CD4-positive, alpha-beta T cell treated with Interleukin-15 for 4 hours (primary cell): ENCODE results near the gene CRMP1.
"Not testable (repeated sequence)": the region's sequence is repeated elsewhere in the genome, so short reads cannot be mapped to it uniquely, and the experiment has no call there.

Experiments
- DNase-seq: peaks from one replicate; pipeline ENCODE4 v3.0.0-alpha.2; 2020; ENCODE audit warnings: low spot score

Gene CRMP1

DNA sequence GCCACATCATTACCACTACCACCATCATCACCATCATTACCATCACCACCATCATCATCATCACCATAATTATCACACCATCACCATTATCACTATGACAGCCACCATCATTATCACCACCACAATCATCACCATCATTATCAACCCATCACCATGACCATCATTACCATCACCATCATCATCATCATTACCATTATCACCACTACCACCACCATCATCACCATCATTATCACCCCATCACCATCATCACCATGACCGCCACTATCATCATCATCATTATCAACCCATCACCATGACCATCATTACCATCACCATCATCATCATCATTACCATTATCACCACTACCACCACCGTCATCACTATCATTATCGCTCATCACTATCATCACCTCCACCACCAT is 36.5 kb downstream of the CRMP1 start:
- not testable (repeated sequence) for DNase-seq

DNA sequence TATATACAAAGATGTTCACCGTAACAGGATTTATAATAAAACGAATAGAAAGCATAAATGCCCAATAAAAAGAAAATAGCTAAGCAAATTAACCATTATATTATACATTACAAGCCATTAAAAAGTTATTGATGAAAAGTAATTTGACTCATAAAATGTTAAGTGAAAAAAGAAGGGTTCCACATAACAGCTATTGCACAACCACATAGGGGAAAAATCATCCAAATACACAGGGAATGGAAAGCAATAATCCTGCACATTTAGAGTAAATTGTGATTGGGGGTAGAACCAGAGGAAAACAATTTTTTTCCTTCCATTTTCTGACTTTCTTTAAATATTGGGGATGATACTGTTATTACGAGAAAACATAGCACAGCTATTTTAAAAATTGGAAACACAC is 38.0 kb downstream of the CRMP1 start:
- no peak for DNase-seq

GRCh38 chr4:5852523-5853202 is 40.2 kb downstream of the CRMP1 start:
- DNase-seq, result no peak

DNA sequence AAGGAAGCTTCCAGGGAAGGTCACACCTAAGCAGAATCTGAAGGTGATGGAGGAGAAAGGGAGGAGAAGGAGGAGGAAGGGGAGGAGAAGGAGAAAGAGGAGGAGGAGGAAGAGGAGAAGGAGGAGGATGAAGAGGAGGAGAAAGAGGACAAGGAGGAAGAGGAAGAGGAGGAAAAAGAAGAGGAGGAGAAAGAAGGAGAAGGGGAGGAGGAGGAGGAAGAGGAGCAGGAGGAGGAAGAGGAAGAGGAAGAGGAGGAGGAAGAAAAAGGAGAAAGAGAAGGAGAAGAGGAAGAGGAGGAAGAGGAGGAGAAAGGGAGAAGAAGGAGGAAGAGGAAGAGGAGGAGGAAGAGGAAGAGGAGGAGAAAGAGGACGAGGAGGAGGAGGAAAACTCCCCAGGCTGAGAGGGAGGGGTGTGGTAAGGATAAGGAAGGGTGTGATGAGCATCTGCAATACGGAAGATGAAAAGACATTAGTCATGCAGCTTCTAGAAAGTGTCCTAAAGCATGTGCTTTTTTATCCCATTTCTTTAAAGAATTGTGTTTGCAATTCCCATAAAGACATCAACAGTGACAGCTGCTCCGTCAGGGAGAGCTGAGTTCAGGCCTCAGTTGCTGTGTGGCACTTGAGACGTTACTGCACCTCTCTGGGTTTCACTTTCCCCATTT is 41.1 kb downstream of the CRMP1 start:
- no peak for DNase-seq

DNA sequence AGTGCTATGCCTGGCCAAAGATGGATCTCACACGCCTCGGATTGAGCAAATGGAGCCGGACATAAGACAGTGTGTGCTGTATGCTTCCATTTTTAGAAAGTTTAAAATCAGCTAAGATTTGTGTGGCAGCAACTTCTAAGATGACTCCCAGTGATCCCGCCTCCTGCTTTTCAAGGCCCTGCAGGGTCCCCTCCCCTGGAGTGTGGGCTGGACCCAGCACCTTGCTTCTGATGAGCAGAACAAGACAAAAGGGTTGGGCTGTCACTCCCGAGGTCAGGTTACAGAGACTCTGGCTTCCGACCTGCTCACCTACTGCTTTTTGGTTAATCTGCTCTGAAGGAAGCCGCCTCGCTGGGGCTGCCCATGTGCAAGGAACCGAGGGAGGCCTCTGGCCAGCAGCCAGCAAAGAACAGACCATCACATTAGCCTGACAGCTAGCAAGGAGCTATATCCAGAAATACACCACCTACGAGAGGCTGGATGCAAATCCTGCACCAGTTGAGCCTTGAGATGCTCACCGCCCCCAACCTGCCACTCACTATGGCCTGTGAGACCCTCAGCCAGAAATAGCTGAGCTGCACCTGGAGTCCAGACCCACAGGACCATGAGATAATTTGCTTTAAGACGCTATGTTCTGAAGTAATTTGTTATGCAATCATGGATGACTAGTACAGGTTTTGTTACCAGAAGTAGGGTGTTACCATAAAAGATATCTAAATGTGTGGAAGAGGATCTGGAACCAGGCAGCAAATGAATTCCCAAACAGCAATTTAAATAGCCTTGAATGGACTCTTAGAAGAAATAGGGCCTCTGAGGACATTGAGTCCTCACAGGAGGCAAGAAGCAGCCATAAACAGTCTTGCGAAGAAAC is 47.6 kb downstream of the CRMP1 start:
- no peak for DNase-seq

GRCh38 chr4:5843573-5844530 is 49.0 kb downstream of the CRMP1 start:
- no peak for DNase-seq

GRCh38 chr4:5842456-5842855 is 50.4 kb downstream of the CRMP1 start:
- no peak for DNase-seq

DNA sequence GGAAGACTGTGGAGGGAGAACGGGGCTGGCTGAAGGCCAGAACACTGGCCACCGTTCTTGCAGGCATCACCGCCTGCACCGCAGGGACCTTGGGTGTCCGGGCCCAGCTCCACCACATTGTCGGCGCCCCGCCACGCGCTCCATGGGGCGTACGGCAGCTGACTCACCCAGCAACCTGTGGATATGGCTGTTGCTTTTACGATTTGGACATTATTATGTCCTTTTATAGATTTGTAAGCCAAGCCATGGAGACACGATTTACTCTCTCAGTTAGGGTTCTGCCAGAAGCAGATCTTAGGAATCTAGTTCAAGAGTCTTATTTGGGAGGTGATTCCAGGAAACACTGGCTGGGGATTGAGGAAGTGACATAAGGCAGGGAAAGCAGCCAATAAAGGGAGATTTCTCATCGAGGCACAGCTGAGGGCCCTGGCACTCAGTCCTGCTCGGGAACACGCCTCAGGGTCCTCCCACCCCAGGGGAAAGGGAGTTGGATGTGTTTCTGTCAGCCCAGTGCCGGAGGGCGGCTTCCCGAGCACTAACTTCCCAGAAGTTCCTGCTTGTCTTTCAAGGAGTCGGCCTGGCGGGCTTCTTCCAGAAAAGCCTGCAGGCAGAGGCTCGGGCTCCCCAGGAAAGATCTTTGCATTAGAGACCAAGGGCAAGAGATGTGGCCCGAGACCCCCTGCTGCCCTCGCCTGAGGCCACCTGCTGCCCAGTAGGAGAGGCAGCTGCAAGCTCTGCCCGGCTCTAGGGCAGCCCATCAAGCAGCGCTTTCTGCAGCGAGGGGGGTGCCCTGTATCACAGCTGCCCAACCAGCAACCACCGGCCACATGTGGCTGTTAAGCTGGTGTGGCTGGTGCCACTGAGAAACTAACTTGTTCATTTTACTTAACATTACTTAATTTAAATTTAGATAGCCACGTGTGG is 52.9 kb downstream of the CRMP1 start:
- no peak for DNase-seq

GRCh38 chr4:5839332-5839731 is 53.6 kb downstream of the CRMP1 start:
- no peak for DNase-seq

DNA sequence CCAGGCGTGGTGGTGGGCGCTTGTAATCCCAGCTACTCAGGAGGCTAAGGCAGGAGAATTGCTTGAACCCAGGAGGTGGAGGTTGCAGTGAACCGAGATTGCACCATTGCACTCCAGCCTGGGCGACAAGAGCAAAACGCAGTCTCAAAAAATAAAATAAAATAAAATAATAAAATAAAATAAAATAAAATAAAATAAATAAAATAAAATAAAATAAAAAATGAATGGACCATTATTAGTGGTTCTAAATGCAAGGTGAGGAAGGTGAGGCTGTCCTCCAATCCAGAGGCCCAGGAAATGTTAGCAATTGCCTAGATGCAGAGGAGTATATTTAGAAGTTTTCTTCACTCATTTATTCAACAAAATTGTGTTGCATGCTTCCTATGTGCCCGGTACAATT is 55.4 kb downstream of the CRMP1 start:
- not testable (repeated sequence) for DNase-seq

- DNase-seq, result no peak
Observed at GRCh38 chr4:5836943-5837342, 55.9 kb downstream of the CRMP1 start.

DNA sequence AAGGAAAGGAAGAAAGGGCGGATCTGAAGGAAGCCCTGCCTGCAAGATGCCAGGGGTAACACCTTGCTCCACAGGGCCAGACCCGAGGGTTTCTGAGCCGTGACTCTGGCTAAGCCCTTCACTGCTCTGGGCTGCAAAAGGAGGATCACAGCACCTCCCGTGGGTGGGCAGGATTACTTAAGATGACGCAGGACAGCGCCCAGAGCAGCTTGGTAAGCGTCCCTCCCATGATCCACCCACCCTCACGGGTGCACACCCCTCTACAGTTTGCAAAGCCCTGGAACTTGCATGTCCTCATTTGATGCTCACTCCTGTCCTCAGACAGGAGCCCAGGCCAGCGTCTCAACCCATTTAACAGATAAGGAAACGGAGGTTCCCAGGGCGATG is 64.9 kb downstream of the CRMP1 start:
- DNase-seq, result no peak

- no peak for DNase-seq
Observed at GRCh38 chr4:5827108-5828004, 65.5 kb downstream of the CRMP1 start.

GRCh38 chr4:5826437-5827107 is 66.3 kb downstream of the CRMP1 start:
- no peak for DNase-seq

- DNase-seq, result no peak
Observed at GRCh38 chr4:5825321-5826041, 67.4 kb downstream of the CRMP1 start.

- DNase-seq, result no peak
Observed at GRCh38 chr4:5824635-5825034, 68.3 kb downstream of the CRMP1 start.

GRCh38 chr4:5824227-5824626 is 68.7 kb downstream of the CRMP1 start:
- no peak for DNase-seq

- no peak for DNase-seq
Observed at GRCh38 chr4:5823542-5824211, 69.2 kb downstream of the CRMP1 start.
